ENCODE results near the gene RNF41.

DNA sequence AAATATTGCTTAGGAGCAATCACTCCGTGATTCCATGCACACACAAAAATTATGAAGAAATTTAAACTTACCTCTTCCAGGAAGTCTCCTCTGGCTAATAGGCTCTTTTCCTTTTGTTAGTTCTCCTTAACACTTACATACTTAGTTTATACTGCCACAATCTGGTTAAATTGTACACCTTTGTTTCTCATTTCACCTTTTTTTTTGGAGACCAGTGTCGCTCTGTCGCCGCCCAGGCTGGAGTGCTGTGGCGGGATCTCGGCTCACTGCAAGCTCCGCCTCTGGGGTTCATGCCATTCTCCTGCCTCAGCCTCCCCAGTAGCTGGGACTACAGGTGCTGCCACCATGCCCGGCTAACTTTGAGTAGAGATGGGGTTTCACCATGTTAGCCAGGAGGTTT, 38.7 kb upstream of the RNF41 start:
- TF ChIP-seq ZNF773 (CRISPR knock-in tag; IDR thresholded peaks at IDR 0.05; ENCODE audit: borderline replicate concordance), result no peak
- TF ChIP-seq ETV6 (CRISPR knock-in tag; conservative IDR thresholded peaks at IDR 0.05), result no peak
- TF ChIP-seq RXRA (CRISPR knock-in tag; IDR thresholded peaks at IDR 0.05), result no peak
- TF ChIP-seq, protein P1, sequence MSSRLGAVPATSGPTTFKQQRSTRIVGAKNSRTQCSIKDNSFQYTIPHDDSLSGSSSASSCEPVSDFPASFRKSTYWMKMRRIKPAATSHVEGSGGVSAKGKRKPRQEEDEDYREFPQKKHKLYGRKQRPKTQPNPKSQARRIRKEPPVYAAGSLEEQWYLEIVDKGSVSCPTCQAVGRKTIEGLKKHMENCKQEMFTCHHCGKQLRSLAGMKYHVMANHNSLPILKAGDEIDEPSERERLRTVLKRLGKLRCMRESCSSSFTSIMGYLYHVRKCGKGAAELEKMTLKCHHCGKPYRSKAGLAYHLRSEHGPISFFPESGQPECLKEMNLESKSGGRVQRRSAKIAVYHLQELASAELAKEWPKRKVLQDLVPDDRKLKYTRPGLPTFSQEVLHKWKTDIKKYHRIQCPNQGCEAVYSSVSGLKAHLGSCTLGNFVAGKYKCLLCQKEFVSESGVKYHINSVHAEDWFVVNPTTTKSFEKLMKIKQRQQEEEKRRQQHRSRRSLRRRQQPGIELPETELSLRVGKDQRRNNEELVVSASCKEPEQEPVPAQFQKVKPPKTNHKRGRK (CRISPR knock-in tag; IDR thresholded peaks at IDR 0.05), result no peak
- no peak for TF ChIP-seq TCF12 (IDR thresholded peaks at IDR 0.05)
- TF ChIP-seq TCF12 (CRISPR knock-in tag; IDR thresholded peaks at IDR 0.05), result no peak
- TF ChIP-seq BHLHE40 (IDR thresholded peaks at IDR 0.05; ENCODE audit: low read length), result no peak
- TF ChIP-seq CHCHD3 (CRISPR knock-in tag; IDR thresholded peaks at IDR 0.05), result no peak
- no peak for TF ChIP-seq PTBP1 (IDR thresholded peaks at IDR 0.05; ENCODE audit: low read depth, low read length, poor library complexity, severe bottlenecking)
- TF ChIP-seq SP1 (IDR thresholded peaks at IDR 0.05), result no peak
- no peak for TF ChIP-seq SP1 (CRISPR knock-in tag; IDR thresholded peaks at IDR 0.05)
- TF ChIP-seq POLR2A (IDR thresholded peaks at IDR 0.05; ENCODE audit: insufficient read depth in 1 of 2, low read depth in 2 of 2, low read length in 2 of 2), result no peak
- TF ChIP-seq JUN (CRISPR knock-in tag; IDR thresholded peaks at IDR 0.05), result no peak

Data from HepG2 (cell line).